ENCODE data around the gene MEAK7. TPM values are rescaled to one million over a fixed set of nuclear protein-coding genes. Genes with fewer than 3 reads are reported as not detected.

MEAK7 gene
- total RNA-seq, 2 donors from 2014 or later, result 13.8 to 23.2 TPM

Other genes starting within 250 kb of the MEAK7 start
- gene WFDC1, start 209.8 kb downstream of the MEAK7 start, total RNA-seq, result 100 to 1,000 TPM in 1 of 2 donors, 1 to 10 TPM in 1; 4.6 to 203 TPM
- under 1 TPM; 0.28 to 0.54 TPM for gene ATP2C2, start 136.1 kb downstream of the MEAK7 start, total RNA-seq
- gene COTL1, start 113.4 kb upstream of the MEAK7 start, total RNA-seq, result 10 to 100 TPM; 32.0 to 46.8 TPM
- gene KLHL36, start 143.9 kb upstream of the MEAK7 start, total RNA-seq, result 10 to 100 TPM; 63.9 to 79.7 TPM
- gene USP10, start 195.3 kb upstream of the MEAK7 start, total RNA-seq, result 10 to 100 TPM; 36.7 to 85.2 TPM